GM23248 (cell line): ENCODE data around the gene ARL17B. TPM values are rescaled to one million over a fixed set of nuclear protein-coding genes. Genes with fewer than 3 reads are reported as not detected.
"Not testable (repeated sequence)": the region's sequence is repeated elsewhere in the genome, so short reads cannot be mapped to it uniquely, and the experiment has no call there.

ENCODE experiments used
- DNase-seq: peaks from one replicate; pipeline ENCODE4 v3.0.0-alpha.2; 2015
- H2AFZ ChIP-seq: fragments of 200-600 bp; sonication (generic); 2 replicates; pipeline ENCODE4 v1.6.1; 2016; ENCODE audit warnings: antibody characterized with exemption
- H3F3A ChIP-seq: fragments of 200-600 bp; sonication (generic); 2 replicates; pipeline ENCODE4 v1.6.1; 2016; ENCODE audit warnings: mild to moderate bottlenecking, antibody characterized with exemption, mixed run types; ENCODE audit not compliant: insufficient read depth
- H3K27ac ChIP-seq: fragments of 200-600 bp; sonication (generic); 2 replicates; pipeline ENCODE4 v1.5.1; 2016; ENCODE audit warnings: mild to moderate bottlenecking
- H3K27me3 ChIP-seq: fragments of 200-600 bp; sonication (generic); replicated peaks from 2 replicates; pipeline ENCODE4 v1.6.1; 2016; ENCODE audit warnings: mild to moderate bottlenecking; ENCODE audit not compliant: insufficient read depth
- H3K36me3 ChIP-seq: fragments of 200-600 bp; sonication (generic); 2 replicates; pipeline ENCODE4 v1.6.1; 2016; ENCODE audit warnings: low read depth, mild to moderate bottlenecking
- H3K4me1 ChIP-seq: fragments of 200-600 bp; sonication (generic); 2 replicates; pipeline ENCODE4 v1.6.1; 2016; ENCODE audit warnings: mild to moderate bottlenecking; ENCODE audit not compliant: insufficient read depth
- H3K4me2 ChIP-seq: fragments of 200-600 bp; sonication (generic); one replicate; pipeline ENCODE4 v1.6.1; 2016; ENCODE audit warnings: mild to moderate bottlenecking; ENCODE audit not compliant: unreplicated experiment
- H3K4me3 ChIP-seq: fragments of 200-600 bp; sonication (generic); 2 replicates; pipeline ENCODE4 v1.5.1; 2016; ENCODE audit warnings: mild to moderate bottlenecking
- H3K79me2 ChIP-seq: fragments of 200-600 bp; sonication (generic); 2 replicates; pipeline ENCODE4 v1.6.1; 2016; ENCODE audit warnings: mild to moderate bottlenecking; ENCODE audit not compliant: insufficient read depth
- H3K9ac ChIP-seq: fragments of 200-600 bp; sonication (generic); 2 replicates; pipeline ENCODE4 v1.6.1; 2016; ENCODE audit warnings: mild to moderate bottlenecking
- H3K9me2 ChIP-seq: fragments of 200-600 bp; sonication (generic); 2 replicates; pipeline ENCODE4 v1.6.1; 2016; ENCODE audit warnings: mixed run types, mild to moderate bottlenecking, moderate library complexity; ENCODE audit not compliant: insufficient read depth
- H3K9me3 ChIP-seq: fragments of 200-600 bp; sonication (generic); one replicate; pipeline ENCODE4 v1.6.1; 2017; ENCODE audit warnings: low read depth
- H4K20me1 ChIP-seq: fragments of 200-600 bp; sonication (generic); 2 replicates; pipeline ENCODE4 v1.6.0; 2016; ENCODE audit not compliant: insufficient read depth
- WGBS, 2 experiments: methylation state at CpG; one replicate each; pipeline ENCODE4 v1.1.6; 2015 to 2017; ENCODE audit warnings: low lambda C conversion rate in 2 of 2, low coverage in 1 of 2; ENCODE audit errors: missing lambda C conversion rate in 2 of 2; 5-methylcytosine and 5-hydroxymethylcytosine counted together
- in situ Hi-C: fragments of 300-500 bp; cut with MboI; formaldehyde crosslinking; loops from 2 replicates; pipeline ENCODE4 v1.15.0; 2020
- polyA plus RNA-seq: library from polyadenylated mRNA; unstranded; fragments of >200 nt; fragmentation: Nextera tagmentation; extraction: Ambion mirVana; gene quantifications from 2 replicates; pipeline ENCODE4 v1.2.1, GENCODE V29; 2016
- total RNA-seq: library from RNA; depleted of rRNA; stranded (reverse); fragments of >200 nt; shearing (Covaris generic); gene quantifications from 2 replicates; pipeline ENCODE4 v1.2.3, GENCODE V29; 2014; rRNA removed

ARL17B gene
- total RNA-seq (2.6 and 20.1 TPM in 2 replicates), polyA plus RNA-seq (11.9 and 14.4 TPM in 2 replicates)

GRCh38 chr17:46361755-46362154 is at the start of gene ARL17B:
TSS of gene ARL17B (minus strand) at chr17:46361766. CDS start at chr17:46358397, 3,369 bp downstream.
- DNase-seq, H3K27me3 ChIP-seq, H3K79me2 ChIP-seq, H3K27ac ChIP-seq, H3F3A ChIP-seq, H3K9ac ChIP-seq, H4K20me1 ChIP-seq, H3K36me3 ChIP-seq, H3K4me2 ChIP-seq, H3K9me3 ChIP-seq, H3K4me1 ChIP-seq, H2AFZ ChIP-seq, in situ Hi-C loops, H3K9me2 ChIP-seq: not testable (repeated sequence)
- 0% methylated on average over 1 to 7 of the region's 22 CpGs for WGBS, 2 experiments
- peak within 1 kb of the TSS; percentile 57 for H3K4me3 ChIP-seq

- DNase-seq, H3K4me1 ChIP-seq, H3K4me2 ChIP-seq, H2AFZ ChIP-seq, H3K27me3 ChIP-seq, H3K4me3 ChIP-seq, H3K9me2 ChIP-seq, in situ Hi-C loops, H3K79me2 ChIP-seq, H3K9ac ChIP-seq, H3F3A ChIP-seq, H4K20me1 ChIP-seq, H3K9me3 ChIP-seq, H3K36me3 ChIP-seq: not testable (repeated sequence)
- peak overlapping the region; percentile 54; the same call in 1 of the 2 replicates for H3K27ac ChIP-seq
- 31% methylated on average over 2 of the region's 2 CpGs; no CpG with 5 or more reads in 1 of the 2 experiments for WGBS, 2 experiments
Observed at GRCh38 chr17:46409864-46410263, 48.3 kb upstream of the ARL17B start.

- H3K4me1 ChIP-seq, H3K9me2 ChIP-seq, H2AFZ ChIP-seq, H3F3A ChIP-seq, H3K4me3 ChIP-seq, H3K4me2 ChIP-seq, H4K20me1 ChIP-seq, H3K9me3 ChIP-seq, DNase-seq, H3K79me2 ChIP-seq, H3K27ac ChIP-seq, H3K9ac ChIP-seq, in situ Hi-C loops, H3K36me3 ChIP-seq, H3K27me3 ChIP-seq: not testable (repeated sequence)
- WGBS, 2 experiments, result no CpG with 5 or more reads among the region's 5 CpGs
Observed at GRCh38 chr17:46407155-46407554, 45.6 kb upstream of the ARL17B start.

- H3K27me3 ChIP-seq, H3K27ac ChIP-seq, H3K9me2 ChIP-seq, H3K36me3 ChIP-seq, DNase-seq, H3K4me2 ChIP-seq, H3K79me2 ChIP-seq, H2AFZ ChIP-seq, H3F3A ChIP-seq, H3K9ac ChIP-seq, H4K20me1 ChIP-seq, H3K4me1 ChIP-seq, H3K4me3 ChIP-seq, in situ Hi-C loops, H3K9me3 ChIP-seq: not testable (repeated sequence)
- WGBS, 2 experiments, result 100% methylated on average over 1 of the region's 2 CpGs
Observed at GRCh38 chr17:46401033-46401787, 39.6 kb upstream of the ARL17B start.

GRCh38 chr17:46400543-46400942 is 39.0 kb upstream of the ARL17B start:
- in situ Hi-C loops, H2AFZ ChIP-seq, H3K36me3 ChIP-seq, H3K9me3 ChIP-seq, H3K4me1 ChIP-seq, H3K27me3 ChIP-seq, H3K27ac ChIP-seq, DNase-seq, H3K9ac ChIP-seq, H3K9me2 ChIP-seq, H4K20me1 ChIP-seq, H3K4me2 ChIP-seq, H3F3A ChIP-seq, H3K4me3 ChIP-seq, H3K79me2 ChIP-seq: not testable (repeated sequence)
- 0 to 8% methylated on average over 1 of the region's 3 CpGs for WGBS, 2 experiments

- H3K9ac ChIP-seq, H3K9me2 ChIP-seq, H4K20me1 ChIP-seq, H3K4me2 ChIP-seq, H3K27ac ChIP-seq, H3K4me1 ChIP-seq, DNase-seq, H2AFZ ChIP-seq, in situ Hi-C loops, H3K27me3 ChIP-seq, H3F3A ChIP-seq, H3K36me3 ChIP-seq, H3K79me2 ChIP-seq, H3K4me3 ChIP-seq, H3K9me3 ChIP-seq: not testable (repeated sequence)
- 81 to 98% methylated on average over 4 to 5 of the region's 9 CpGs for WGBS, 2 experiments
Observed at GRCh38 chr17:46399993-46400392, 38.4 kb upstream of the ARL17B start.

- H3K9me2 ChIP-seq, H4K20me1 ChIP-seq, in situ Hi-C loops, H3K4me2 ChIP-seq, H3K9ac ChIP-seq, H3K4me3 ChIP-seq, H3K27ac ChIP-seq, DNase-seq, H3K4me1 ChIP-seq, H3K27me3 ChIP-seq, H3K9me3 ChIP-seq, H3K79me2 ChIP-seq, H2AFZ ChIP-seq, H3K36me3 ChIP-seq, H3F3A ChIP-seq: not testable (repeated sequence)
- no CpG with 5 or more reads among the region's 2 CpGs for WGBS, 2 experiments
Observed at GRCh38 chr17:46396292-46396691, 34.7 kb upstream of the ARL17B start.
